ENCODE data around the gene GALNT10.

The GALNT10 gene

DNA sequence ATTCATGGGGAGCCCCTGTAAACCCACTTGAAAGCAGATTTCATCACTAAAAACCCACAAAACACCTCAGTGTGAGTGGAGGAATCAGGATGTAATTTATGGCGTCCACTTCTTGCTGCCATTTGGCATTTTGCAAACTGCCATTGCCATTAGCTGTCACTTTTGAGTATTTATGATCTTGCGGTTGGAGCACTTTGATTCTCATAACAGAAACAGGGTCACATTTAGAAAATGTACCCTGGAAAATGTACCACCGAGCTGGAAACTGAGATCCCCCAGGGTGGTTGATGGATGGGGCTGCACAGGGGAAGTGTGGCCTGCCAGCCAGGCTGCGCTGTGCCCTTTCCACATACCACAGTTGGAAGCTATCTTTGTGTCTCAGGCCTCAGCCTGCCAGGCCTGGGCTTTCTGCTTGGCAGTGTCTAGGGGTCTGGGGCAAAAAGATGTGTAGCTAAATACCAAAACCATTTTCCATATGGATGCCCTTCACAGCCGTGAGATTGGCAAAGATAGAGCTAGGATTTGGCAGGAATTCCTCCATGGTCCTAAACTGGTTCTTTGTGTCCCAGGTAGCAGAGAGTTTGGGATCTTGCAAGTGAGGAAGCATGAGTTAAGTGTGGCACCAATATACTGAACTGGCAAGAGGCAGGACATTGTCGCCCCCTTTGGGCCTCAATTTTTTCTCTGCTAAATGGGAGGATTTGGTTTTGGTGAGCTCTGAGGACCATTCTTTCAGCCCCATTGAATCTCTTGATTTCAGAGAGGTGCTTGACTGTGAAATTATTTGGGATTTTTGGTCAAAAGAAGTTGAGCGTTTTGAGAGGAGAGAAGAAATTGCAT, 46.2 kb downstream of the GALNT10 start:
- DNase-seq (ENCODE audit: low spot score) = no peak

DNA sequence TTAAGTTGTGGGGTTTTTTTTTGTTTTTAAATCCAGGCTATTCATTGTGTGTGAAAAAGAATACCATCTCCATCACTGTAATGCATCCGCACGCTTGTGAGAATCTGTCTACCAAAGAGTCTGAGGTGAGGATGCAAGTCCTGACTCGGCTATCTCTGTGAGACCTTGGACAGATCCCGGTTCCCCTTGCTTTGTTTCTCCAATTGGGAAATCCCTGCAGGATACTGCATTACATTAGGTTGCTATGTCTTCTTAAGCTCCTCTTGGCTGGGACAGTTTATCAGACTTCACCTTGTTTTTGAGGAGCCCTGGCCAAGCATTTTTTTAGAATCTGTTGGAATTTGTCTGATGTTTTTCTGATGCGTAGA, 46.8 kb downstream of the GALNT10 start:
- no peak for DNase-seq (ENCODE audit: low spot score)

GRCh38 chr5:154237946-154238345, 47.4 kb downstream of the GALNT10 start:
- no peak for DNase-seq (ENCODE audit: low spot score)

- no peak for DNase-seq (ENCODE audit: low spot score)
These were observed 48.4 kb downstream of the GALNT10 start for GRCh38 chr5:154238776-154239481.

DNA sequence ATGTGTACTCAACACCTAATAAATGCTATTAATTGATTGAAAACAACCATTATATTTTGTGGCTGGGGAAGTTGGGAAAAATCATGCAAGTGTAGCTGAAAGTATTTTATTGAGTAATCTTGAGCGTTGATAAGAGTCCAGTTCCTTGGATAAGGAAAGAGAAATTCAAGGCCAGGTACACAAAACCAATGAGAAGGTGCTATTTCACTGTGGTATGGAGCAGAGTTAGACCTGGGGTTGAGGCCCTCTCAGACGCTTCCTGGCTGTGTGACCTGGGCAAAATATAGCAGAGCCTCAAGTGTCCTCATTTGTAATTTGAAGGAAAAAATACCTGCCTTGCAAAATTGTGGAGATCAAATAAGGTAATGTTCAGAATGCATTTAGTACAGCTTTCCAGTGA, 50.1 kb downstream of the GALNT10 start:
- no peak for DNase-seq (ENCODE audit: low spot score)

- DNase-seq (ENCODE audit: low spot score) = no peak
These were observed 50.5 kb downstream of the GALNT10 start for GRCh38 chr5:154241021-154241420.

DNA sequence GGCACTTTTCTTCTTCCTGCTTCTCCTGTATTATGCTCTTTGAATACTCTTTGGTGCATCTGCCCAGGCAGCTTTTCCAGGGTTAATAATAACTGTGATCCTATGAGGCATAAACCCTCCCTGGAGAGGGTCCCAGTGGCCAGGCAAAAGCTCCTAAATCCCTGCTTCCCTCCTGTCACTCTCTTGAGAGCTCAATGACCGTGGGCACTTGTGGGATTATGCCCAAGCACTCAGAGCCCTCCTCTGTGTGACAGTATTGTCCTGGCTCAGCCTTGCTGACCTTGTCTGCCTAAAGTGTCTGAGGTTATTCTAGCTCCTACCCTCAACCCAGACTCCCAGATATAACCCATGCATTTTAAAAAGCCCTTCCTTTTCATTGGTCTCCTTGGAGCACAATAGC, 51.9 kb downstream of the GALNT10 start:
- no peak for DNase-seq (ENCODE audit: low spot score)

GRCh38 chr5:154242964-154243376, 52.4 kb downstream of the GALNT10 start:
- DNase-seq (ENCODE audit: low spot score) = no peak

DNA sequence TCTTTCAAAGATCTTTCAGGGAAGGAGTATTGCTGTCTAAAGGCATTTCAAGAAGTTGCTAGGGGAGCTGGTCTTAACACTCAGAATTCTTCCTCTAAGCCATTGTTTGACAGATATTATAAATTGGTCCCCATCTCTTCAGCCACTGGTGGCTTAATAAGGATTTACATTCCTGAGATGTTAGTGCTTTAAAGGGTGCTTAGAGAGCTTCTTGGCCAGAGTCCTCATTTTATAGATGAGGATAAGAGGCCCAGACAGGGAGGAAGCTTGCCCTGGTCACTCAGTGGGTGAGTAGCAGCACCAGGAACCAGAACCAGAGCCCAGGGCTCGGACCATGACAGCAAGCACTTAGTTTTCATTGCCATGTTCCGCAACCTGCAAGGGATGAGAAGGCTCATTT, 53.2 kb downstream of the GALNT10 start:
- DNase-seq (ENCODE audit: low spot score) = no peak

GRCh38 chr5:154244476-154244875, 53.9 kb downstream of the GALNT10 start:
- no peak for DNase-seq (ENCODE audit: low spot score)

GRCh38 chr5:154248691-154249090, 58.2 kb downstream of the GALNT10 start:
- no peak for DNase-seq (ENCODE audit: low spot score)

GRCh38 chr5:154249826-154250225, 59.3 kb downstream of the GALNT10 start:
- no peak for DNase-seq (ENCODE audit: low spot score)

- DNase-seq (ENCODE audit: low spot score) = no peak
These were observed 61.0 kb downstream of the GALNT10 start for GRCh38 chr5:154251529-154251928.

GRCh38 chr5:154253807-154254206, 63.3 kb downstream of the GALNT10 start:
- no peak for DNase-seq (ENCODE audit: low spot score)

DNA sequence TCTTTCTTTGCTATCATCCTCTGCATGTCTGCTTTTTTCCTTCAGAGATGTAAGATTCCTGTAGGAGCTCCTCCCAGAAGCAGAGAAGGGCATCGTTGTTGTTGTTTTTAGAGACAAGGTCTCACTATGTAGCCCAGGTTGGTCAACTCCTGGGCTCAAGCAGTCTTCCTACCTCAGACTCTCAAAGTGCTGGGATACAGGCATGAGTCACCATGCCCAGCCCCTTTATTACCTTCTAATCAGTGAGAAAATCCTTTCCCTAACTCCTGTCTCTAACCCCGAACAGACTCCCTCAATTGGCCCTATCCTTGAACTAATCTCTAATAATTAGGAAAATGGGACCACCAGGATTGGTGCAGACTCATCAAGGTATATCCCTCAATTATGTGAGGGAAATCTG, 64.4 kb downstream of the GALNT10 start:
- no peak for DNase-seq (ENCODE audit: low spot score)

DNA sequence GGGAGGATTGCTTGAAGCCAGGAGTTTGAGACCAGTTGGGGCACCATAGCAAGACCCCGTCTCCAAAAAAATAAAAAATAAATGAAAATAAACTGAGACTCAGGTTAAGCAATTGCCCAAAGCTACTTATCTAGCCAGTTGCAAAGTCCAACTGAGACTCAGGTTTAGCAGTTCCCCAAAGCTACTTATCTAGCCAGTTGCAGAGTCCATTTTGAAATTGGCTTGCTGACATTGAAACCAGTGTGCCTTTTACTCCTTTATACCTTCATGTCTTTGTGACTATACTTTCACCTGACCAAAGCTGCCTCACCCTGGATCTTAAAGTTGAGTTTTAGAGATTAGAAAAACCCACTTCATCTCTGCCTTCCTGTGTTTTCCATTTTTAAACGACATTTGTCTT, 66.5 kb downstream of the GALNT10 start:
- no peak for DNase-seq (ENCODE audit: low spot score)

- DNase-seq (ENCODE audit: low spot score) = no peak
These were observed 68.1 kb downstream of the GALNT10 start for GRCh38 chr5:154258531-154259217.

DNA sequence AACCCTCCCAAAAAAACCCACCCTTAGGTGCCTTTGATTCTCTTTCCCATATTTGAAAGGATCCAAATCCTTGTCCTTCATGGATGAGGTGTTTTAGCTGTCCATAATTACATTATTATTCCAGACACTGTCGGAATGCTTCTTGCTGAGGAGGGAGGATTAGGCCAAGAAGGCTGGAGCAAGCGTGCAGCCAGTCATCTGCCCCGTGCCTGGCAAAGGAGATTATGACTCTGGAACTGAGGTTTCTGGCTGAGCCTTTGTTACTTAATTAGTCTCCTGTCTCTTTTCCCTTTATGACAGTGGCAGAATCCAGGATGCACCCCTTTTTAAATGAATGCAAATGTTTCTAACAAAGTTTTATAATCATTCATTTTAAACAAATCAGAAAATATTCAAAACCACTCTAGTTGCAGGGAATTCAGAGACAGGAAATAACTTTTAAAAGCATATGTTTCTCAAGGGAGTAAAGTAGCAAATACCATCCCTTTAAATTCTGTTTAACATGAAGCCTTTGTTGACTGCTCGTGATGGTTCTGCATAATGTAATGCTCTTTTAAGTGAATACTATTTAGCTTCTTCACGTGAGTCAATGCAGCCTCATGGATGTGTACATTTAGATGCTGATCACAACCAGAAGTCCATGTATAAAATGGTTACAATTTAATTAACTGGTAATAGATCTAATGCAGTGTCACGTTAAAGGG, 69.8 kb downstream of the GALNT10 start:
- DNase-seq (ENCODE audit: low spot score) = no peak

GRCh38 chr5:154262342-154262741, 71.8 kb downstream of the GALNT10 start:
- no peak for DNase-seq (ENCODE audit: low spot score)

- DNase-seq (ENCODE audit: low spot score) = no peak
These were observed 74.1 kb downstream of the GALNT10 start for GRCh38 chr5:154264549-154265196.

DNA sequence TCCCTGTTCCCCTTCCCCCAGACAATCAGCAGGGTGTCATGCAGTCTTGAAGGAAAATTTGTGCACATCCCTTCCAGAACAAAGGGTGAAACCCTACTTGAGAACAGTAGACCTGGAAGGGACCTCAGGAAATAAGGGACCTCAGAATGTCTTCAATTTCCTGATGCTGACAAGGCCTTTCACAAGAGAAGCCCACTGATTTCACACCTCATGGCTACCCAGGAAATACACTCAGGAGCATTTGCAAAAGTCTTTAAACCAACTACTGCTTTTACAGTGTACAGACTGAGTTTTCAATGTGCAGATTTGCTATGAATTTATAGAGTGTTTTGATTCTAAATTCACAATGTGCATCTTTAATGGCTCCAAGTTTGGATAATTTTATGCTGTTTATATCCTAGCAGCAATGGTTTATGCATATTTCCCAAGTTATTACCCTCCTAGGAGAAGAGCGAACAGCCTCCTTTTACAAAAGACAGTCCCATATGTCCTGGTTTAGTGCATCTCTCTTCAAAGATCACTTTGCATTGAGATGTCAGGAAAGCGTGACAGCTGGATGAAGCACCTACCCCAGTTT, 74.8 kb downstream of the GALNT10 start:
- no peak for DNase-seq (ENCODE audit: low spot score)

DNA sequence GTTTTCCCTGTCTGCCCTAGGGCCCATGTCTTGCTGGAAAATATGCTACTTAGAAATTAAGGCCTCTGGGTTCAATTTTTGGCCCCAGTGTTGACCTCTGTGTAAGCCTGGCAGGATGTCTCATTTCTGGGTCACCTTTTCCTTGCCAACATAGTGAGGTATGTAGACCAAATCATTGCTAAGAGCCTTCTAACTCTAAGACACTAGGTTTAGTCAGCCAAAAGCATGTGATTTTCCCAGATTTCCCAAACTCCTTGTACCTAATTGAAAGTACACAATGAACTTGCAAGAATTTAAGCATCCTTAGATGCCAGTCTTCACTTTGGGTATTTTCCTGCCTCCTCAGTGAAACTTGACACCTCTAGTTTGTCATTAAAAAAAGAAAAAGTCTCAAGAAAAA, 77.0 kb downstream of the GALNT10 start:
- DNase-seq (ENCODE audit: low spot score) = no peak
